ENCODE data around the gene MRPL30. TPM values are rescaled to one million over a fixed set of nuclear protein-coding genes. Genes with fewer than 3 reads are reported as not detected.

Gene MRPL30
- polyA plus RNA-seq, 1 donor (not counting 4 experiments of a cell fraction or from before 2014, with no cell fraction given) = 45.2 TPM

GRCh38 chr2:99183025-99183424 lies 2.0 kb downstream of the MRPL30 start:
- H3K4me1 ChIP-seq (ENCODE audit: control insufficient read depth, extremely low read depth, insufficient read depth, low read length) = peaks cover 10% of the 10 kb centered on the region
- H3K9me3 ChIP-seq (ENCODE audit: control insufficient read depth, low read depth, low read length) = no peaks in the 10 kb centered on the region
- no peak overlapping the region for H3K9ac ChIP-seq (ENCODE audit: control insufficient read depth, extremely low read depth, insufficient read depth, low read length)
- dilution Hi-C loops (cut with MboI; ENCODE audit: extremely low pct_ligation_motif_present, low sequenced_read_pairs) = no loop called here
- peak overlapping the region; percentile 11 for H3K4me2 ChIP-seq (ENCODE audit: control insufficient read depth, extremely low read depth, insufficient read depth, low read depth, low read length)
- TF ChIP-seq EZH2 (IDR thresholded peaks at IDR 0.05; ENCODE audit: low read length) (no peak), CTCF (optimal IDR thresholded peaks at IDR 0.05 in 1 of 3, IDR thresholded peaks at IDR 0.05 in 1 of 3, conservative IDR thresholded peaks at IDR 0.05 in 1 of 3; ENCODE audit: extremely low read depth in 1 of 3, insufficient read depth in 2 of 3, low read length in 3 of 3) (no peak)
- H3K79me2 ChIP-seq (ENCODE audit: control insufficient read depth, insufficient read depth, low read length) = peaks cover 84% of the 10 kb centered on the region
- no peak for DNase-seq (ENCODE audit: low read depth, low spot score)
- peaks cover 4% of the 10 kb centered on the region for H4K20me1 ChIP-seq (ENCODE audit: control insufficient read depth, extremely low read depth, insufficient read depth, low read length)
- FAIRE-seq = no peak
- peaks cover 2 to 3% of the 10 kb centered on the region in 2 experiments for H3K36me3 ChIP-seq (ENCODE audit: control insufficient read depth in 2 of 2, extremely low read depth in 1 of 2, insufficient read depth in 2 of 2, low read length in 2 of 2)
- no peaks in the 10 kb centered on the region for H3K9me1 ChIP-seq (ENCODE audit: control insufficient read depth, extremely low read depth, insufficient read depth, low read length)
- no peak overlapping the region for H2AFZ ChIP-seq (ENCODE audit: control insufficient read depth, low read length)
- H3K27me3 ChIP-seq (ENCODE audit: control insufficient read depth, extremely low read depth, insufficient read depth, low read length) = no peaks in the 10 kb centered on the region
- no peak overlapping the region for H3K4me3 ChIP-seq (ENCODE audit: control insufficient read depth in 2 of 3, extremely low read depth in 1 of 3, insufficient read depth in 2 of 3, low read depth in 1 of 3, low read length in 3 of 3)
- no peak overlapping the region for H3K27ac ChIP-seq (ENCODE audit: control insufficient read depth, insufficient read depth, low read length)

DNA sequence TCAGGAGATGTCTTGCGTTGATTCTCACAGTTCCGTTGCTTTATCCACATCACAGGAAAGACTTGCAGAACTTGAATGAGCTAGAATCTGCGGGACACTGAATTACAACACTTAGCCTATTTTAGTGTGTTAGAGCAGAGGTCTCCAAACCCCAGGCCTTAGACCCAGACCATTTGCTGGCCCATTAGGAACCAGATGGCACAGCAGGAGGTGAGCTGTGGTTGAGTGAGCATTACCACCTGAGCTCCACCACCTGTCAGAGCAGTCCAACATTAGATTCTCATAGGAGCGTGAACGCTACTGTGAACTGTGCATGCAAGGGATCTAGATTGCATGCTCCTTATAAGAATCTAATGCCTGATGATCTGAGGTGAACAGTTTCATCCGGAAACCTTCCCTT lies 3.8 kb downstream of the MRPL30 start:
- H3K9me1 ChIP-seq (ENCODE audit: control insufficient read depth, extremely low read depth, insufficient read depth, low read length) = no peaks in the 10 kb centered on the region
- H3K4me1 ChIP-seq (ENCODE audit: control insufficient read depth, extremely low read depth, insufficient read depth, low read length) = peaks cover 9% of the 10 kb centered on the region
- H3K9me3 ChIP-seq (ENCODE audit: control insufficient read depth, low read depth, low read length) = no peaks in the 10 kb centered on the region
- H3K27me3 ChIP-seq (ENCODE audit: control insufficient read depth, extremely low read depth, insufficient read depth, low read length) = no peaks in the 10 kb centered on the region
- H3K27ac ChIP-seq (ENCODE audit: control insufficient read depth, insufficient read depth, low read length) = no peak overlapping the region
- H3K36me3 ChIP-seq (ENCODE audit: control insufficient read depth in 2 of 2, extremely low read depth in 1 of 2, insufficient read depth in 2 of 2, low read length in 2 of 2) = peaks cover 3 to 5% of the 10 kb centered on the region in 2 experiments
- peaks cover 86% of the 10 kb centered on the region for H3K79me2 ChIP-seq (ENCODE audit: control insufficient read depth, insufficient read depth, low read length)
- no peak overlapping the region for H2AFZ ChIP-seq (ENCODE audit: control insufficient read depth, low read length)
- DNase-seq (ENCODE audit: low read depth, low spot score) = no peak
- H3K9ac ChIP-seq (ENCODE audit: control insufficient read depth, extremely low read depth, insufficient read depth, low read length) = no peak overlapping the region
- no peak for FAIRE-seq
- H3K4me3 ChIP-seq (ENCODE audit: control insufficient read depth in 2 of 3, extremely low read depth in 1 of 3, insufficient read depth in 2 of 3, low read depth in 1 of 3, low read length in 3 of 3) = no peak overlapping the region
- peaks cover 4% of the 10 kb centered on the region for H4K20me1 ChIP-seq (ENCODE audit: control insufficient read depth, extremely low read depth, insufficient read depth, low read length)
- H3K4me2 ChIP-seq (ENCODE audit: control insufficient read depth, extremely low read depth, insufficient read depth, low read depth, low read length) = no peak overlapping the region
- dilution Hi-C loops (cut with MboI; ENCODE audit: extremely low pct_ligation_motif_present, low sequenced_read_pairs) = no loop called here
- TF ChIP-seq CTCF (optimal IDR thresholded peaks at IDR 0.05 in 1 of 3, IDR thresholded peaks at IDR 0.05 in 1 of 3, conservative IDR thresholded peaks at IDR 0.05 in 1 of 3; ENCODE audit: extremely low read depth in 1 of 3, insufficient read depth in 2 of 3, low read length in 3 of 3) (no peak), EZH2 (IDR thresholded peaks at IDR 0.05; ENCODE audit: low read length) (no peak)
